SK-N-MC (cell line): Measurements from ENCODE around the gene ZFR.

Experiments used
- DNase-seq: peaks from one replicate; pipeline ENCODE4 v3.0.0-alpha.2; 2011; ENCODE audit warnings: low read depth, low spot score
- H3K27ac ChIP-seq: fragments of 200-600 bp; sonication (generic); 2 replicates; pipeline ENCODE4 v1.5.1; 2016; ENCODE audit warnings: mixed run types
- H3K36me3 ChIP-seq: fragments of 200-600 bp; sonication (generic); 2 replicates; pipeline ENCODE4 v1.6.1; 2017; ENCODE audit warnings: antibody characterized with exemption, low read length, mixed read lengths; ENCODE audit not compliant: insufficient read depth
- H3K4me3 ChIP-seq: fragments of 200-600 bp; sonication (generic); 2 replicates; pipeline ENCODE4 v1.5.1; 2016
- H3K9ac ChIP-seq: fragments of 200-600 bp; sonication (generic); 2 replicates; pipeline ENCODE4 v1.8.0; 2017; ENCODE audit warnings: mixed run types, mixed read lengths; ENCODE audit not compliant: insufficient read length
- H3K9me3 ChIP-seq: fragments of 200-600 bp; sonication (generic); 2 replicates; pipeline ENCODE4 v1.6.1; 2017; ENCODE audit warnings: low read depth, mild to moderate bottlenecking, antibody characterized with exemption, low read length, moderate library complexity, mixed read lengths
- EZH2 ChIP-seq: fragments of 200-600 bp; sonication (generic); IDR thresholded peaks from one replicate; pipeline ENCODE4 v1.6.1; 2017; ENCODE audit warnings: antibody characterized with exemption
- FOXP2 ChIP-seq: optimal IDR thresholded peaks from 2 replicates; pipeline ENCODE3; 2011; ENCODE audit warnings: mild to moderate bottlenecking, moderate library complexity; ENCODE audit not compliant: insufficient read depth; ENCODE audit errors: extremely low read length, control extremely low read depth
- POLR2AphosphoS5 ChIP-seq: IDR thresholded peaks from 2 replicates; pipeline ENCODE4 v1.6.1; 2012; ENCODE audit warnings: mild to moderate bottlenecking, low read depth, low read length, borderline replicate concordance

Gene ZFR

DNA sequence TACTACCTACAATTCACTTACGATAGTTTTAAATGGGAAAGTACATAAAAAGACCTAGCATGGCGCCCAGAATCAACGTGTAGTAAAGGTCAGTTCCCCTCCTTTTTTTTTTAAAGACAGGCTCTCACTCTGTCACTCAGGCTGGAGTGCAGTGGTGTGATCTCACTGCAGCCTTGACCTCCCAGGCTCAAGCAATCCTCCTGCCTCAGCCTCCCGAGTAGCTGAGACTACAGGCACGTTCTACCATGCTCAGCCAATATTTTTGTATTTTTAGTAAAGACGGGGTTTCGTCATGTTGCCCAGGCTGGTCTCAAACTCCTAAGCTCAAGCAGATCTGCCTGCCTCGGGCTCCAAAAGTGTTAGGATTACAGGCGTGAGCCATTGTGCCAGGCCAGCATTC is 91.1 kb downstream of the ZFR start:
- no peaks in the 10 kb centered on the region for H3K9me3 ChIP-seq
- no peak for DNase-seq
- peaks cover 39% of the 10 kb centered on the region for H3K36me3 ChIP-seq
- no peak overlapping the region for H3K4me3 ChIP-seq
- no peak overlapping the region for H3K27ac ChIP-seq
- no peak overlapping the region for H3K9ac ChIP-seq
- TF ChIP-seq POLR2AphosphoS5 (no peak), FOXP2 (no peak), EZH2 (no peak)

DNA sequence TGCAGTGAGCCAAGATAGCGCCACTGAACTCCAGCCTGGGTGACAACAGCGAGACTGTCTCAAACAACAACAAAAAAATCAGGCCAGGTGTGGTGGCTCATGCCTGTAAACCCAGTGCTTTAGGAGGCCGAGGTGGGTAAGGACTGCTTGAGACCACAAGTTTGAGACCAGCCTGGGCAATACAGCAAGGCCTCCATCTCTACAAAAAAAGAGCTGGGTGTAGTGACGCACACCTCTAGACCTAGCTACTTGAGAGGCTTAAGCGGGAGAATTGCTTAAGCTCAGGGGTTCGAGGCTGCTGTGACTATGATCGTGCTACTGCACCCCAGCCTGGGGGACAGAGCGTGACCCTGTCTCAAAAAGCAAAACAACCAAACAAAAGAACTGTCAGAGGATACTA is 91.9 kb downstream of the ZFR start:
- peaks cover 35% of the 10 kb centered on the region for H3K36me3 ChIP-seq
- H3K27ac ChIP-seq = no peak overlapping the region
- TF ChIP-seq POLR2AphosphoS5 (no peak), EZH2 (no peak), FOXP2 (no peak)
- H3K9me3 ChIP-seq = no peaks in the 10 kb centered on the region
- H3K4me3 ChIP-seq = no peak overlapping the region
- DNase-seq = no peak
- H3K9ac ChIP-seq = no peak overlapping the region

DNA sequence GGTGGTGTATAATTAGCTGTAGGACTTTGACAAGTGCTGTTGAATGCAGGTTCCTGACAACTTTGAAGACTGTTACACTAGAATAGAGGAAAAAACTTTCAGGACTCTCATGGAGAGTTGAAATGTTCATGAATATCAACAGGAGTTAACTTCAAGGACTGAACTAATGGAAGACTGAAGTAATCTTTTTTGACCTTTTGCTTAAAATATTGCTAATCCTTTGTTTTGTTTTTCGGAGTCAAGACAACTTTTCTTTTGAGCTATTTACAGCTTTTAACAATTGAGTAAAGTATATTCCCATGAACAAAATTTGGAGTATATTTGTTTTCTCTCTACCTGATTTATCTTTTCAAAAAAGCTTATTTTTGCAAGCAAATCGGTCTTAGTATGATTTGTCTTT is 97.7 kb downstream of the ZFR start:
- Histone ChIP-seq H3K9ac (no peak overlapping the region), H3K36me3 (no peaks in the 10 kb centered on the region), H3K9me3 (no peaks in the 10 kb centered on the region), H3K4me3 (no peak overlapping the region), H3K27ac (no peak overlapping the region)
- TF ChIP-seq FOXP2 (no peak), POLR2AphosphoS5 (no peak), EZH2 (no peak)
- DNase-seq = no peak

DNA sequence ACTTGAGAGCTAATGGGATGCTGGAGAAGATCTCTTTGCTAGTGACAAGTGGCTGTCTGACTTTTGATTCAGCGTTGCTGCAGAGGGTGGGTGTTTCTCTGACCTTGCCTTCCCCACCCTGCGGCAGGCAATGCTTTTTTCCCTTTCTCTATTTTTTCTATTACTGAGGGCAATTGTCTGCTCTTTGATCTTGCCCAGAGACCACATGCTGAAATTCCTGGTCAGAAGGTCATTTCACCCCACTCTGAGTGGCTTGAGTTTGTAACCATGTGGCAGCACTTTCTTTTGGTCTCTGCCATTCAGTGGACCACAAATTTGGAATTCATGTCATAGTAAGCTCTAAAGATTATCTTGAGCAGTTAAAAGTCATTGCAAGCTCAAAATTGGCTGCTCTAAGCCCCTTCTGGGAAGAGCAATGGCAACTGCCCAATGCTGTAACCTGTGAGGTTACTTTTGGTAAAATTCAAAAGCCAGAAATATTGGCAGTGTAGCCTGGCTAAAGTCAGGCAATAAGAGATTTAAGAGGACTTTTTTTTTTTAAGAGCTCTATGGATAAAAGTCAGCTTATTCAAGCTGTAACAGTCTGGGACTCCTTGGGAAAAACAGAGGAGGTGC is 101.4 kb downstream of the ZFR start:
- no peak overlapping the region for H3K9ac ChIP-seq
- H3K9me3 ChIP-seq = peaks cover 5% of the 10 kb centered on the region; the same call in 1 of the 2 replicates
- no peak overlapping the region for H3K27ac ChIP-seq
- TF ChIP-seq FOXP2 = no peak
- TF ChIP-seq POLR2AphosphoS5 = no peak
- no peak for TF ChIP-seq EZH2
- H3K36me3 ChIP-seq = no peaks in the 10 kb centered on the region
- H3K4me3 ChIP-seq = no peak overlapping the region
- no peak for DNase-seq

DNA sequence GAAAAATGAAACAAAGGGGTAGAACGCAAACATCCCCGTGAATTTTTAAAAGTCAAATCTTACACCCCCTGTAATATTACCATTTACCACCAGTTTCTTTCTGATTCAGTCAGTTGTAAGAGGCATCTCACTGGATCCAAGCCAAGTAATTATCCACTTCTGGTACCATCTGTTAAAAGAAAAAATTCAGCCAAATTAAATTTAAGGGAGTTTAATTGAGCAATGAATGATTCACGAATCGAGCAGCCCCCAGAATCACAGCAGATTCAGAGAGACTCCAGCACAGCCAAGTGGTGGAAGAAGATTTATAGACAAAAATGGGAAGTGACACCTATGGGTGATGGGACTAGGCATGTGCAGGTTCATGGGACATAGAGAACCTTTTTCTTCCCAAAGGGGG is 101.9 kb downstream of the ZFR start:
- no peaks in the 10 kb centered on the region for H3K36me3 ChIP-seq
- no peak overlapping the region for H3K9ac ChIP-seq
- no peak for DNase-seq
- no peak overlapping the region for H3K27ac ChIP-seq
- no peak for TF ChIP-seq EZH2
- TF ChIP-seq FOXP2 = no peak
- no peak for TF ChIP-seq POLR2AphosphoS5
- no peak overlapping the region for H3K4me3 ChIP-seq
- H3K9me3 ChIP-seq = peaks cover 5% of the 10 kb centered on the region; the same call in 1 of the 2 replicates

DNA sequence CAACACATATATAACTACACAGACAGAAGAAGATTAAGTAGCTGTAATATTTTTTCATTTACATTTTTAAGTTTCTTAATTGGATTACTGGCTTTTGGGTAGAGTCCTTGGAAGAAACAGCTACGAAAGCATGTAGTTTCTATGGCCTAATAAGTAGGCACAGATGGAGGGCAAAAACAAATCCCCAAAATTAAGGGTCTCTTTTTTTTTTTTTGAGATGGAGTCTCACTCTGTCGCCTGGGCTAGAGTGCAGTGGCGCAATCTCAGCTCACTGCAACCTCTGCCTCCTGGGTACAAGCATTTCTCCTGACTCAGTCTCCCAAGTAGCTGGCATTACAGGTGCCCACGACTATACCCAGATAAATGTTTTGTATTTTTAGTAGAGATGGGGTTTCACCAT is 104.7 kb downstream of the ZFR start:
- Histone ChIP-seq H3K4me3 (no peak overlapping the region), H3K27ac (no peak overlapping the region), H3K9ac (no peak overlapping the region), H3K36me3 (no peaks in the 10 kb centered on the region), H3K9me3 (peaks cover 5% of the 10 kb centered on the region; the same call in 1 of the 2 replicates)
- TF ChIP-seq FOXP2 (no peak), EZH2 (no peak), POLR2AphosphoS5 (no peak)
- DNase-seq = no peak

DNA sequence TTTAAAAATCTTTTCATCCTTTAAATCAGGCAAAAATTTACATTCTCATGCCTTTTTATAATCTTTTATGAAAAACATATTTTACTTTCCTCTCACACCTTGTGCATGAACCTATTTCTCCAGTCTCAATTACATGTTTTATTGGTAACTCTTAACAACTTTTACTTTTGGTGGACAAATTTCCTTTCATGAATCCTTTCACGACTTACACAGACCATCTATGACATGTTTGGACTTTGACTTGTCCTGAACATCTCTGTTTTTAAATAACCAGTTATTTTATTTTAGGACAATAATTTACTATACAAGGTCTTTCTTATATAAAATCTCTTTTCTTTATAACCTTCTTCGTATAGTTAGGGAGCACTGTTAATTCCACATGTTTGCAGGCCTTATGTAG is 105.3 kb downstream of the ZFR start:
- peak; percentile 10 for DNase-seq
- Histone ChIP-seq H3K36me3 (no peaks in the 10 kb centered on the region), H3K9ac (no peak overlapping the region), H3K9me3 (peaks cover 5% of the 10 kb centered on the region; the same call in 1 of the 2 replicates), H3K4me3 (no peak overlapping the region), H3K27ac (no peak overlapping the region)
- no peak for TF ChIP-seq POLR2AphosphoS5
- no peak for TF ChIP-seq FOXP2
- TF ChIP-seq EZH2 = no peak

DNA sequence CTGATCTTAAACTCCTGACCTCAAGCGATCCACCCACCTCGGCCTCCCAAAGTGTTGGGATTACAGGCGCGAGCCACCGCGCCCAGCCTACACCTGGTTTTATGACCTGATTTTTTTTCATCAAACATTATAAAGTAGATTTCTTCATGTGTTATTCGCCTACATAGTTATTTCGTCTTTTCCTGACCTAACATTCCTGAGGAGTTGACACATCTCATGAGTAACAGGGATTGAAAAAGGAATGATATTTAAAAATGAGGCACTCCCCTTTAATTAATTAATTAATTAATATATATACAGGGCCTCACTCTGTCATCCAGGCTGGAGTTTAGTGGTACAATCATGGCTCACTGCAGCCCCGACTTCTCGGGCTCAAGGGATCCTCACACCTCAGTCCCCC is 111.6 kb downstream of the ZFR start:
- TF ChIP-seq POLR2AphosphoS5 (no peak), FOXP2 (no peak), EZH2 (no peak)
- no peaks in the 10 kb centered on the region for H3K9me3 ChIP-seq
- no peak overlapping the region for H3K27ac ChIP-seq
- no peak overlapping the region for H3K9ac ChIP-seq
- no peak for DNase-seq
- H3K36me3 ChIP-seq = no peaks in the 10 kb centered on the region
- no peak overlapping the region for H3K4me3 ChIP-seq

DNA sequence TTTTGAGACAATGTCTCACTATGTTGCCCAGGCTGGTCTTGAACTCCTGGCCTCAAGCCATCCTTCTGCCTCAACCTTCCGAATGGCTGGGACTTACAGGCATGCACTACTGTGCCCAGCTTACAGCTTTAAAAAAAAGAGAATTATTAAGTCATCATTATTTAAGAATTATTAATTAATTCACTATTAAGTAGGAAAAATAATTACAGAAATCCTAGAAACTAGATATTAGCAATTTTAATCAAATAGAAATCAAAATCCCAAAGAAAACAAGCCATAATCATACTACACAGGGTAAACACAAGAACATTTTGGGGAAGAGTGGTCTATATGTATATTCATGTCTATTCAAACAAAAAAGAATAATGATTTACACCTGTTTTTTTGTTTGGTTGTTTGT is 112.2 kb downstream of the ZFR start:
- no peaks in the 10 kb centered on the region for H3K36me3 ChIP-seq
- H3K27ac ChIP-seq = no peak overlapping the region
- no peak for TF ChIP-seq EZH2
- no peak for TF ChIP-seq POLR2AphosphoS5
- TF ChIP-seq FOXP2 = no peak
- H3K9me3 ChIP-seq = no peaks in the 10 kb centered on the region
- H3K9ac ChIP-seq = no peak overlapping the region
- no peak for DNase-seq
- H3K4me3 ChIP-seq = no peak overlapping the region
